ENCODE data around the gene CNTN4.
"Not testable (repeated sequence)": the region's sequence is repeated elsewhere in the genome, so short reads cannot be mapped to it uniquely, and the experiment has no call there.

Gene CNTN4

GRCh38 chr3:2526926-2527325 is 428.3 kb downstream of the CNTN4 start:
- DNase-seq = no peak

- DNase-seq = not testable (repeated sequence)
Observed at GRCh38 chr3:2527328-2527727, 428.7 kb downstream of the CNTN4 start.

GRCh38 chr3:2534767-2535166 is 436.1 kb downstream of the CNTN4 start:
- DNase-seq = not testable (repeated sequence)

GRCh38 chr3:2535206-2535605 is 436.5 kb downstream of the CNTN4 start:
- no peak for DNase-seq

GRCh38 chr3:2536575-2536974 is 437.9 kb downstream of the CNTN4 start:
- no peak for DNase-seq

- no peak for DNase-seq
Observed at GRCh38 chr3:2540115-2540514, 441.4 kb downstream of the CNTN4 start.

GRCh38 chr3:2543247-2543646 is 444.6 kb downstream of the CNTN4 start:
- DNase-seq = no peak

GRCh38 chr3:2544212-2544611 is 445.5 kb downstream of the CNTN4 start:
- DNase-seq = no peak

GRCh38 chr3:2544718-2545117 is 446.1 kb downstream of the CNTN4 start:
- DNase-seq = no peak

GRCh38 chr3:2547049-2547448 is 448.4 kb downstream of the CNTN4 start:
- DNase-seq = no peak

- no peak for DNase-seq
Observed at GRCh38 chr3:2554656-2555055, 456.0 kb downstream of the CNTN4 start.

GRCh38 chr3:2558796-2559195 is 460.1 kb downstream of the CNTN4 start:
- DNase-seq = no peak

GRCh38 chr3:2567451-2567850 is 468.8 kb downstream of the CNTN4 start:
- no peak for DNase-seq

GRCh38 chr3:2568156-2568555 is 469.5 kb downstream of the CNTN4 start:
- DNase-seq = no peak

- DNase-seq = no peak
Observed at GRCh38 chr3:2568929-2569328, 470.3 kb downstream of the CNTN4 start.

GRCh38 chr3:2577571-2577970 is 478.9 kb downstream of the CNTN4 start:
- DNase-seq = no peak

- DNase-seq = no peak
Observed at GRCh38 chr3:2578560-2578959, 479.9 kb downstream of the CNTN4 start.

GRCh38 chr3:2579206-2579605 is 480.5 kb downstream of the CNTN4 start:
- no peak for DNase-seq

GRCh38 chr3:2583046-2583445 is 484.4 kb downstream of the CNTN4 start:
- no peak for DNase-seq

- no peak for DNase-seq
Observed at GRCh38 chr3:2589336-2589969, 490.8 kb downstream of the CNTN4 start.

- no peak for DNase-seq
Observed at GRCh38 chr3:2595486-2595885, 496.8 kb downstream of the CNTN4 start.

GRCh38 chr3:2597615-2598014 is 498.9 kb downstream of the CNTN4 start:
- DNase-seq = no peak

GRCh38 chr3:2599471-2599870 is 500.8 kb downstream of the CNTN4 start:
- no peak for DNase-seq

GRCh38 chr3:2603692-2604289 is 505.1 kb downstream of the CNTN4 start:
- DNase-seq = no peak

- DNase-seq = no peak
Observed at GRCh38 chr3:2614578-2614977, 515.9 kb downstream of the CNTN4 start.

Measured in activated CD4-positive, alpha-beta T cell treated with anti-CD3 and anti-CD28 coated beads for 1 hour (primary cell).